Activated T-cell treated with anti-CD3 and anti-CD28 coated beads, Interleukin-2, amount 50 U/mL, for 4 hours (primary cell): ENCODE results near the gene IQSEC3. TPM values are rescaled to one million over a fixed set of nuclear protein-coding genes. Genes with fewer than 3 reads are reported as not detected.
"Not testable (repeated sequence)": the region's sequence is repeated elsewhere in the genome, so short reads cannot be mapped to it uniquely, and the experiment has no call there.

ENCODE experiments used
- ATAC-seq, 2 donors: fragments of 200-7000 bp; cut with Tn5 transposase; one replicate each; pipeline ENCODE4 v1.10.0; 2021
- DNase-seq: peaks from one replicate; pipeline ENCODE4 v3.0.0-alpha.2; 2020
- H3K27me3 Mint-ChIP-seq: one replicate; pipeline ENCODE4 v1.8.0; 2021; ENCODE audit warnings: low read depth, mixed read lengths
- H3K36me3 Mint-ChIP-seq: one replicate; pipeline ENCODE4 v1.8.0; 2022; ENCODE audit warnings: mixed read lengths; ENCODE audit not compliant: insufficient read depth
- H3K4me1 Mint-ChIP-seq: one replicate; pipeline ENCODE4 v1.8.0; 2021; ENCODE audit warnings: low read depth, mixed read lengths
- H3K4me3 Mint-ChIP-seq: one replicate; pipeline ENCODE4 v1.8.0; 2021; ENCODE audit warnings: mild to moderate bottlenecking, moderate library complexity, mixed read lengths
- H3K9me3 Mint-ChIP-seq: one replicate; pipeline ENCODE4 v1.8.0; 2021; ENCODE audit warnings: mixed read lengths
- total RNA-seq, 3 donors: library from RNA; stranded (reverse); gene quantifications; one replicate each; pipeline ENCODE4 v1.2.1, GENCODE V29; 2021

Gene IQSEC3
- total RNA-seq, 3 donors from 2014 or later, result 0.46 to 0.82 (median 0.51) TPM

DNA sequence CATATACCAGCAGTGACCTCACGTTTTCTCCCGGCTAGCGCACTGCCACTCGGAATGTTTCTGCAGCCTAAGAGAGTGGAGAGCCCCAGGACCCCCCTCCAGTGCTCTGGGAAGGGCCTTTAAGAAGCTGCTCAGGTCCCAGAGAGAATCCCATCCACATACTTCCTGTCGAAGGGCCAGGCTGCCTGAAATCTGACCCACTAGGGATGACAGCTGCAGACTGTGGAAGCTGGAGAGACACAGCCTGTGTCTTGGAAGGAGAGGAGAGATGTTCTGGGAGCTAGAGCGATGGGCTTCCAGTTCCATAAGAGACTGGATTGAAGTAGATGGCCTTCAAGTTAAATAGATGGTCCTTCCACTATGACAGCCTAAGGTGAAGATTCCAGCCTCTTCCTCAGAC is 54.4 kb downstream of the IQSEC3 start:
- Mint-ChIP-seq H3K4me3 (no peak overlapping the region), H3K4me1 (no peaks in the 10 kb centered on the region), H3K36me3 (no peaks in the 10 kb centered on the region), H3K27me3 (peaks cover 32% of the 10 kb centered on the region), H3K9me3 (no peaks in the 10 kb centered on the region)
- no peak for ATAC-seq
- DNase-seq, result no peak

- H3K27me3 Mint-ChIP-seq, result peaks cover 36% of the 10 kb centered on the region
- H3K36me3 Mint-ChIP-seq, result no peaks in the 10 kb centered on the region
- DNase-seq, result no peak
- no peaks in the 10 kb centered on the region for H3K9me3 Mint-ChIP-seq
- no peaks in the 10 kb centered on the region for H3K4me1 Mint-ChIP-seq
- no peak for ATAC-seq
- no peak overlapping the region for H3K4me3 Mint-ChIP-seq
Measured at GRCh38 chr12:121647-122046, 55.1 kb downstream of the IQSEC3 start.

- ATAC-seq, result no peak
- H3K4me3 Mint-ChIP-seq, result no peak overlapping the region
- H3K4me1 Mint-ChIP-seq, result no peaks in the 10 kb centered on the region
- no peak for DNase-seq
- H3K9me3 Mint-ChIP-seq, result no peaks in the 10 kb centered on the region
- peaks cover 30% of the 10 kb centered on the region for H3K27me3 Mint-ChIP-seq
- no peaks in the 10 kb centered on the region for H3K36me3 Mint-ChIP-seq
Measured at GRCh38 chr12:125075-125474, 58.5 kb downstream of the IQSEC3 start.

DNA sequence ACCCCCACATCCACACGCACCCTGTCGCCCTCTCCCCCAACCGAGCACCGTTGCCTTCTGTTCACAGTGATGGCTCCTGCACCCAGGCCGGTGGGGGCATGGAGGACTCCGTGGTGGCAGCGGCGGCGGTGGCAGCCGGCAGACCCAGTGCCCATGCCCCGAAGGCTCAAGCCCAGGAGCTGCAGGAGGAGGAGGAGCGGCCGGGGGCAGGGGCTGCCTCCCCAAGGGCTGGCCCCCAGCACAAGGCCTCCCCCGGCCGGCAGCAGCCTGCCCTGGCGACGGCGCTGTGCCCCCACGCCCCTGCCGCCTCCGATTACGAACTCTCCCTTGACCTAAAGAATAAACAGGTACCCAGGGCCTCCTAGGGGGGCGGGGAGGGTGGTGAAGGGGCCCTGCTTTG is 59.0 kb downstream of the IQSEC3 start:
- Mint-ChIP-seq H3K4me3 (no peak overlapping the region), H3K27me3 (peaks cover 29% of the 10 kb centered on the region), H3K36me3 (no peaks in the 10 kb centered on the region), H3K9me3 (no peaks in the 10 kb centered on the region), H3K4me1 (no peaks in the 10 kb centered on the region)
- DNase-seq, result no peak
- no peak for ATAC-seq

GRCh38 chr12:128079-128478 is 61.5 kb downstream of the IQSEC3 start:
- H3K36me3 Mint-ChIP-seq, result no peaks in the 10 kb centered on the region
- H3K4me3 Mint-ChIP-seq, result no peak overlapping the region
- peaks cover 21% of the 10 kb centered on the region for H3K27me3 Mint-ChIP-seq
- no peak for ATAC-seq
- DNase-seq, result no peak
- H3K9me3 Mint-ChIP-seq, result no peaks in the 10 kb centered on the region
- H3K4me1 Mint-ChIP-seq, result no peaks in the 10 kb centered on the region

GRCh38 chr12:129001-129400 is 62.4 kb downstream of the IQSEC3 start:
- no peaks in the 10 kb centered on the region for H3K9me3 Mint-ChIP-seq
- peaks cover 21% of the 10 kb centered on the region for H3K27me3 Mint-ChIP-seq
- H3K4me1 Mint-ChIP-seq, result no peaks in the 10 kb centered on the region
- H3K36me3 Mint-ChIP-seq, result no peaks in the 10 kb centered on the region
- no peak overlapping the region for H3K4me3 Mint-ChIP-seq
- DNase-seq, result no peak
- ATAC-seq, result no peak

- Mint-ChIP-seq H3K36me3 (no peaks in the 10 kb centered on the region), H3K27me3 (peaks cover 20% of the 10 kb centered on the region), H3K9me3 (no peaks in the 10 kb centered on the region), H3K4me3 (no peak overlapping the region), H3K4me1 (no peaks in the 10 kb centered on the region)
- DNase-seq (no peak), ATAC-seq (no peak)
Measured at GRCh38 chr12:130519-130918, 64.0 kb downstream of the IQSEC3 start.

DNA sequence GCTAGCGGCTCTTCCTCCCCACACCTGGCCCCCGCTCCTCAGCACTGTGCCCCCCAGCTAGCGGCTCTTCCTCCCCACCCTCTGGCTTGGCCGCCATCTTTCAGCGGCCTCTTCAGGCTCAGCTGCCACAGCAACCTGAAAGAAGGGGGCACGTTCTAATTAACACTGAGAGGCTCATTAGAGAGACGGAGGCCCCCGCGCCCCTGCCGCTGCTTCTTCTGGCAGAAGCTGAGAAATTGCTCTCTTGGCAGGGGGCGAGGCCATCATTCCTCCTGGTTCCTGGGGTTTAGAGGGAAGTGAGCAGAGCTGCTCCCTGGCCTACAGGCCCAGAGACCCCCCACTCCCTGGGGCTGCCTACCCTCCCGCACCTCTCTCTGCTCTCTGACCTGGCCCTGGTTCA is 64.4 kb downstream of the IQSEC3 start:
- Mint-ChIP-seq H3K36me3 (no peaks in the 10 kb centered on the region), H3K27me3 (peaks cover 22% of the 10 kb centered on the region), H3K9me3 (no peaks in the 10 kb centered on the region), H3K4me1 (no peaks in the 10 kb centered on the region), H3K4me3 (no peak overlapping the region)
- DNase-seq (no peak), ATAC-seq (no peak)

- Mint-ChIP-seq H3K4me1 (no peaks in the 10 kb centered on the region), H3K4me3 (no peak overlapping the region), H3K9me3 (no peaks in the 10 kb centered on the region), H3K36me3 (no peaks in the 10 kb centered on the region), H3K27me3 (peaks cover 22% of the 10 kb centered on the region)
- no peak for DNase-seq
- no peak for ATAC-seq
Measured at GRCh38 chr12:131732-132495, 65.3 kb downstream of the IQSEC3 start.

- H3K27me3 Mint-ChIP-seq, result peaks cover 23% of the 10 kb centered on the region
- H3K4me3 Mint-ChIP-seq, H3K4me1 Mint-ChIP-seq, H3K36me3 Mint-ChIP-seq, DNase-seq, H3K9me3 Mint-ChIP-seq, ATAC-seq: not testable (repeated sequence)
Measured at GRCh38 chr12:133616-134232, 67.2 kb downstream of the IQSEC3 start.

DNA sequence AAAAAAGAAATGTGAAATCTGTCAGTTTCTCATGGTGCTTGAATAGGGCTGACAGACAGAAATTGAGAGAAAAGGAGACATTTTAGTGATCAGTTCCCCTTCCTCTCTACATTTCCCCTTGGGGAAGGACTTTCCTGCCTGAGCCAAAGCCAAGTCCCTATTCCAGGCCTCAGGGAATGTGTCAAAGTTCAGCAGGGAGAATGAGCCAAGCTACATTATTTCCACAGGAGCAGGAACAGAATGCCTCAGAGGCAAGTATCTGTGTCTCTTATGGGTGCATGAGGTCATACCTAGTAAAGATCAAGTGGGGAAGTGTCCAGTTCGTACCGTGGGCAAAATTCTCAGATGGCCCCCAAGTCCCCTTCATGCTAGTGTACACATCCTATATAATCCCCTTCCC is 68.6 kb downstream of the IQSEC3 start:
- Mint-ChIP-seq H3K4me3 (no peak overlapping the region), H3K9me3 (no peaks in the 10 kb centered on the region), H3K36me3 (no peaks in the 10 kb centered on the region), H3K4me1 (peaks cover 4% of the 10 kb centered on the region), H3K27me3 (peaks cover 24% of the 10 kb centered on the region)
- ATAC-seq (no peak), DNase-seq (no peak)

- peaks cover 39% of the 10 kb centered on the region for H3K27me3 Mint-ChIP-seq
- H3K4me3 Mint-ChIP-seq, result peak overlapping the region; percentile 69
- peaks cover 9% of the 10 kb centered on the region for H3K4me1 Mint-ChIP-seq
- DNase-seq, result no peak
- no peaks in the 10 kb centered on the region for H3K9me3 Mint-ChIP-seq
- ATAC-seq, result no peak
- no peaks in the 10 kb centered on the region for H3K36me3 Mint-ChIP-seq
Measured at GRCh38 chr12:138171-138897, 71.8 kb downstream of the IQSEC3 start.

DNA sequence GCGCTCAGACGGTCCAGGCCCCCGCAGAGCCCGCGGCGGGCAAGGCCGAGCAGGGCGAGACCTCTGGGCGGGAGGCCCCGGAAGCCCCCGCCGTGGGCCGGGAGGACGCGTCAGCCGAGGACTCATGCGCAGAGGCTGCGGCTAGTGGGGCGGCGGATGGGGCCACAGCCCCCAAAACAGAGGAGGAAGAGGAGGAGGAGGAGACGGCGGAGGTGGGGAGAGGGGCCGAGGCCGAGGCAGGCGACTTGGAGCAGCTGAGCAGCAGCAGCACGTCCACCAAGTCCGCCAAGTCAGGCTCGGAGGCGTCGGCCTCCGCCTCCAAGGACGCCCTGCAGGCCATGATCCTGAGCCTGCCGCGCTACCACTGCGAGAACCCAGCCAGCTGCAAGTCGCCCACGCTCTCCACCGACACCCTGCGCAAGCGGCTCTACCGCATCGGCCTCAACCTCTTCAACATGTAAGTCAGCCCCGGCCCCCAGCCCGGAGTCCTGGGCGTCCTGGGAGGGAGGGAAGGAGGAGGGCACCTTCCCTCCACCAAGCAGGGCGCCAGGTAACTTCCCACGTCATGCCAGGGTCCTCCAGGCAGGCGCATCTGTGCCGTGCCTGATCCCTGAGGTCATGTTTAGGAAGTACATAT is 72.4 kb downstream of the IQSEC3 start:
- Mint-ChIP-seq H3K4me1 (peaks cover 9% of the 10 kb centered on the region), H3K27me3 (peaks cover 39% of the 10 kb centered on the region), H3K9me3 (no peaks in the 10 kb centered on the region), H3K4me3 (peak overlapping the region; percentile 69), H3K36me3 (no peaks in the 10 kb centered on the region)
- DNase-seq (peak; percentile 15), ATAC-seq (peak; percentile 61 to 78)

GRCh38 chr12:139585-139984 is 73.0 kb downstream of the IQSEC3 start:
- H3K4me3 Mint-ChIP-seq, result peak overlapping the region; percentile 69
- H3K9me3 Mint-ChIP-seq, result no peaks in the 10 kb centered on the region
- peaks cover 11% of the 10 kb centered on the region for H3K4me1 Mint-ChIP-seq
- DNase-seq, result no peak
- ATAC-seq, result no peak
- H3K27me3 Mint-ChIP-seq, result peaks cover 39% of the 10 kb centered on the region
- H3K36me3 Mint-ChIP-seq, result no peaks in the 10 kb centered on the region
